CD4-positive, alpha-beta T cell (primary cell): Measurements from ENCODE around the gene BATF. TPM values are rescaled to one million over a fixed set of nuclear protein-coding genes. Genes with fewer than 3 reads are reported as not detected.

Experiments
- ATAC-seq: fragments of 200-7000 bp; cut with Tn5 transposase; one replicate; pipeline ENCODE4 v1.10.0; 2022; ENCODE audit warnings: mild to moderate bottlenecking; ENCODE audit not compliant: poor library complexity
- CTCF ChIA-PET: fragments of 350-600 bp; sonication (Branson Sonifier 250); formaldehyde crosslinking; loops from one replicate; lab custom pipeline; 2021; ENCODE audit warnings: antibody characterized with exemption, inconsistent platforms; lab: Charles Lee
- POLR2A ChIA-PET: fragments of 350-600 bp; sonication (Branson Sonifier 250); formaldehyde crosslinking; loops from one replicate; lab custom pipeline; 2021; ENCODE audit warnings: antibody characterized with exemption, inconsistent platforms; lab: Charles Lee
- DNase-seq, 14 experiments: peaks; one replicate each; pipeline ENCODE4 v3.0.0-alpha.2; 2013 to 2020; ENCODE audit warnings: mixed read lengths in 2 of 14
- H3K27ac ChIP-seq, 2 donors: one replicate each; pipeline versions ENCODE4 v1.5.1 to v1.7.0; 2013; ENCODE audit warnings: low read length in 2 of 2, low read depth in 1 of 2, mild to moderate bottlenecking in 1 of 2
- H3K27me3 ChIP-seq, 2 experiments: 1 replicate in 1 of 2; 2 replicates in 1 of 2; pipeline versions ENCODE4 v1.6.1 to v1.7.0; 2013; ENCODE audit warnings: low read length in 2 of 2, control low read depth in 1 of 2, mild to moderate bottlenecking in 1 of 2, moderate library complexity in 1 of 2; ENCODE audit not compliant: insufficient read depth in 2 of 2, control insufficient read depth in 1 of 2
- H3K36me3 ChIP-seq: one replicate; pipeline ENCODE4 v1.6.1; 2013; ENCODE audit warnings: low read length, control low read depth; ENCODE audit not compliant: insufficient read depth
- H3K4me1 ChIP-seq: one replicate; pipeline ENCODE4 v1.6.1; 2013; ENCODE audit warnings: low read length, control low read depth; ENCODE audit not compliant: insufficient read depth
- H3K4me3 ChIP-seq: one replicate; pipeline ENCODE4 v1.5.1; 2013; ENCODE audit warnings: mild to moderate bottlenecking, low read length, moderate library complexity
- H3K9me3 ChIP-seq, 2 experiments: 1 replicate in 1 of 2; 2 replicates in 1 of 2; pipeline versions ENCODE4 v1.6.1 to v1.7.0; 2013; ENCODE audit warnings: low read length in 2 of 2, mild to moderate bottlenecking in 2 of 2, control low read depth in 1 of 2, moderate library complexity in 1 of 2; ENCODE audit not compliant: control insufficient read depth in 1 of 2, insufficient read depth in 1 of 2
- H3K27ac Mint-ChIP-seq: one replicate; pipeline ENCODE4 v1.8.0; 2020; ENCODE audit warnings: mixed read lengths
- H3K27me3 Mint-ChIP-seq: one replicate; pipeline ENCODE4 v1.8.0; 2021; ENCODE audit warnings: mixed read lengths
- H3K36me3 Mint-ChIP-seq: one replicate; pipeline ENCODE4 v1.8.0; 2021; ENCODE audit warnings: low read depth, mixed read lengths
- H3K4me1 Mint-ChIP-seq: one replicate; pipeline ENCODE4 v1.8.0; 2021; ENCODE audit warnings: low read depth, mixed read lengths
- H3K4me3 Mint-ChIP-seq: one replicate; pipeline ENCODE4 v1.8.0; 2020; ENCODE audit warnings: mild to moderate bottlenecking, mixed read lengths
- H3K9me3 Mint-ChIP-seq: one replicate; pipeline ENCODE4 v1.8.0; 2020; ENCODE audit warnings: mixed read lengths
- CTCF ChIP-seq: fragments of 200-600 bp; IDR thresholded peaks from one replicate; pipeline ENCODE4 v1.8.0; 2022; ENCODE audit warnings: antibody characterized with exemption, mild to moderate bottlenecking
- intact Hi-C, 2 experiments: fragments of 100-400 bp; cut with DNase I in 1 of 2; cut with micrococcal nuclease in 1 of 2; formaldehyde crosslinking; loops; one replicate each; pipeline versions ENCODE4 v1.15.1 to v1.9.0; 2023 to 2025; cut with DNase I, micrococcal nuclease
- total RNA-seq, 174 experiments: library from RNA in 2 of 174; stranded (reverse) in 2 of 174; gene quantifications; one replicate each; pipeline ENCODE4 v1.2.3 and lab custom pipeline; 2021 to 2026

Gene BATF
- total RNA-seq, 2 experiments from 2014 or later, result 6.7 to 7.8 TPM

- H3K4me3 Mint-ChIP-seq, result no peak overlapping the region
- ChIA-PET CTCF (no interaction called here), POLR2A (interaction anchor here (0.7 kb wide), 1 partner anchor 266 kb away, joined by 3 read pairs; no protein-coding TSS in a partner anchor)
- Histone ChIP-seq H3K27ac (no peak overlapping the region), H3K4me3 (no peak overlapping the region), H3K36me3 (no peaks in the 10 kb centered on the region), H3K9me3 (no peaks in the 10 kb centered on the region), H3K4me1 (peaks cover 2% of the 10 kb centered on the region), H3K27me3 (no peaks in the 10 kb centered on the region)
- peaks cover 13% of the 10 kb centered on the region for H3K4me1 Mint-ChIP-seq
- ATAC-seq (no peak), DNase-seq (no peak)
- H3K9me3 Mint-ChIP-seq, result no peaks in the 10 kb centered on the region
- H3K27me3 Mint-ChIP-seq, result no peaks in the 10 kb centered on the region
- no peak for TF ChIP-seq CTCF
- intact Hi-C loops, result no loop called here
- H3K36me3 Mint-ChIP-seq, result no peaks in the 10 kb centered on the region
- no peak overlapping the region for H3K27ac Mint-ChIP-seq
Observed at GRCh38 chr14:75493592-75494087, 28.6 kb upstream of the BATF start.

GRCh38 chr14:75494896-75495295 is 27.4 kb upstream of the BATF start:
- no peak for TF ChIP-seq CTCF
- H3K9me3 ChIP-seq, result no peaks in the 10 kb centered on the region
- Mint-ChIP-seq H3K9me3 (no peaks in the 10 kb centered on the region), H3K36me3 (no peaks in the 10 kb centered on the region), H3K27me3 (no peaks in the 10 kb centered on the region), H3K4me1 (peaks cover 11% of the 10 kb centered on the region), H3K4me3 (no peak overlapping the region), H3K27ac (no peak overlapping the region)
- ChIA-PET POLR2A (no interaction called here), CTCF (no interaction called here)
- H3K27ac ChIP-seq, result no peak overlapping the region
- H3K27me3 ChIP-seq, result no peaks in the 10 kb centered on the region
- H3K4me1 ChIP-seq, result no peaks in the 10 kb centered on the region
- no peak overlapping the region for H3K4me3 ChIP-seq
- no peak for ATAC-seq
- no peaks in the 10 kb centered on the region for H3K36me3 ChIP-seq
- DNase-seq, result peak in 1 of 14 experiments; percentile 29
- intact Hi-C loops, result no loop called here

GRCh38 chr14:75495399-75495798 is 26.9 kb upstream of the BATF start:
- Mint-ChIP-seq H3K4me1 (peaks cover 11% of the 10 kb centered on the region), H3K27ac (no peak overlapping the region), H3K4me3 (no peak overlapping the region), H3K27me3 (no peaks in the 10 kb centered on the region), H3K36me3 (no peaks in the 10 kb centered on the region), H3K9me3 (no peaks in the 10 kb centered on the region)
- Histone ChIP-seq H3K27me3 (no peaks in the 10 kb centered on the region), H3K4me3 (no peak overlapping the region), H3K36me3 (no peaks in the 10 kb centered on the region), H3K4me1 (no peaks in the 10 kb centered on the region), H3K9me3 (no peaks in the 10 kb centered on the region), H3K27ac (no peak overlapping the region)
- intact Hi-C loops, result no loop called here
- ChIA-PET CTCF (interaction anchor here (1.0 kb wide), 1 partner anchor 66 kb away, joined by 3 read pairs; no protein-coding TSS in a partner anchor), POLR2A (no interaction called here)
- ATAC-seq (no peak), DNase-seq (no peak)
- TF ChIP-seq CTCF, result no peak
